K562 (cell line): Measurements from ENCODE around the gene ADAM15. TPM values are rescaled to one million over a fixed set of nuclear protein-coding genes. Genes with fewer than 3 reads are reported as not detected.

ENCODE experiments used
- ATAC-seq: fragments of 200-7000 bp; cut with Tn5 transposase; 3 replicates; pipeline ENCODE4 v1.9.1; 2020; ENCODE audit warnings: moderate library complexity
- BruUV-seq: library from RNA; stranded (reverse); fragments of 400-500 nt; replicated peaks from 2 replicates; lab custom pipeline; 2021; lab: Mats Ljungman, UMichigan
- CTCF ChIA-PET: fragments of 300-600 bp; formaldehyde crosslinking; extraction: SDS; loops from one replicate; lab custom pipeline; 2021; ENCODE audit warnings: low intra/inter-chr PET ratio; lab: Yijun Ruan, JAX
- POLR2A ChIA-PET: fragments of 300-600, 350-650 bp; sonication (Branson Sonifier 250); formaldehyde crosslinking; extraction: SDS; loops from one replicate; lab custom pipeline; 2021; ENCODE audit warnings: antibody characterized with exemption, inconsistent platforms; lab: Yijun Ruan, JAX
- DNase-seq, 4 experiments: peaks; one replicate each; pipeline versions ENCODE4 v3.0.0 to v3.0.0-alpha.2; 2011 to 2018; ENCODE audit warnings: low spot score in 3 of 4, mixed read lengths in 3 of 4; ENCODE audit errors: extremely low read depth in 1 of 4
- FAIRE-seq: peaks from 2 replicates; lab custom pipeline; 2011; peaks lifted over from hg19 to GRCh38; lab: Jason Lieb, UNC
- H2AFZ ChIP-seq: 2 replicates; pipeline ENCODE4 v1.6.0; 2011; ENCODE audit warnings: low read depth, low read length, control low read depth, inconsistent platforms
- H3K27ac ChIP-seq: fragments of 200-600 bp; 3 replicates; pipeline ENCODE4 v1.8.0; 2011; ENCODE audit warnings: low read depth, mild to moderate bottlenecking, control low read depth, inconsistent platforms, low read length, moderate library complexity, mixed read lengths; ENCODE audit errors: extremely low read depth
- H3K27me3 ChIP-seq, 2 experiments: fragments of 300-600 bp in 1 of 2; 2 replicates in 1 of 2; 3 replicates in 1 of 2; pipeline versions ENCODE4 v1.6.0 to v1.8.0; 2011; ENCODE audit warnings: inconsistent platforms in 2 of 2, low read length in 2 of 2, mild to moderate bottlenecking in 1 of 2, mixed read lengths in 1 of 2, moderate library complexity in 1 of 2; ENCODE audit not compliant: control insufficient read depth in 2 of 2, insufficient read depth in 2 of 2
- H3K36me3 ChIP-seq: fragments of 300-600 bp; 3 replicates; pipeline ENCODE4 v1.8.0; 2011; ENCODE audit warnings: mild to moderate bottlenecking, low read length, inconsistent platforms; ENCODE audit not compliant: control insufficient read depth, insufficient read depth
- H3K4me1 ChIP-seq, 2 experiments: fragments of 200-600 bp in 1 of 2; replicated peaks in 1 of 2; 2 replicates in 1 of 2; 3 replicates in 1 of 2; pipeline versions ENCODE4 v1.5.1 to v1.8.0; 2011; ENCODE audit warnings: inconsistent platforms in 2 of 2, low read length in 2 of 2, mild to moderate bottlenecking in 1 of 2, mixed read lengths in 1 of 2, moderate library complexity in 1 of 2; ENCODE audit not compliant: control insufficient read depth in 2 of 2, insufficient read depth in 2 of 2
- H3K4me2 ChIP-seq: 2 replicates; pipeline ENCODE4 v1.6.1; 2011; ENCODE audit warnings: low read length, control low read depth, inconsistent platforms, mixed read lengths; ENCODE audit not compliant: insufficient read depth
- H3K4me3 ChIP-seq: fragments of 200-600 bp; sonication (generic), shearing (Covaris generic); 2 replicates; pipeline ENCODE4 v1.5.1; 2016; ENCODE audit warnings: control low read depth, inconsistent platforms
- H3K79me2 ChIP-seq: fragments of 200-600 bp; 3 replicates; pipeline ENCODE4 v1.8.0; 2011; ENCODE audit warnings: low read length, inconsistent platforms; ENCODE audit not compliant: control insufficient read depth, insufficient read depth
- H3K9ac ChIP-seq, 2 experiments: 2 replicates each; pipeline versions ENCODE4 v1.6.0 to v1.6.1; 2011; ENCODE audit warnings: low read depth in 2 of 2, low read length in 2 of 2, control low read depth in 1 of 2, inconsistent platforms in 1 of 2, mild to moderate bottlenecking in 1 of 2, mixed read lengths in 1 of 2; ENCODE audit not compliant: insufficient read depth in 1 of 2
- H3K9me1 ChIP-seq: one replicate; pipeline ENCODE4 v1.6.0; 2011; ENCODE audit warnings: inconsistent platforms, mild to moderate bottlenecking, low read length, moderate library complexity; ENCODE audit not compliant: control insufficient read depth, insufficient read depth
- H3K9me3 ChIP-seq: replicated peaks from 2 replicates; pipeline ENCODE4 v1.5.1; 2011; ENCODE audit warnings: low read depth, low read length, inconsistent platforms; ENCODE audit not compliant: control insufficient read depth, insufficient read depth
- H4K20me1 ChIP-seq: replicated peaks from 2 replicates; pipeline ENCODE4 v1.6.1; 2011; ENCODE audit warnings: low read length, inconsistent platforms, mixed read lengths; ENCODE audit not compliant: control insufficient read depth, insufficient read depth
- ATF4 ChIP-seq: fragments of 450-650 bp; formaldehyde crosslinking; IDR thresholded peaks from 2 replicates; pipeline ENCODE4 v1.4.0; 2022; ENCODE audit warnings: mild to moderate bottlenecking, moderate library complexity
- CBX2 ChIP-seq: fragments of 200-600 bp; sonication (generic); IDR thresholded peaks from one replicate; pipeline ENCODE4 v1.6.1; 2012; ENCODE audit warnings: mild to moderate bottlenecking, low read length, inconsistent platforms; ENCODE audit not compliant: insufficient read depth, poor library complexity, severe bottlenecking
- HLTF ChIP-seq: fragments of 450-650 bp; IDR thresholded peaks from 2 replicates; pipeline ENCODE4 v1.6.1; 2016
- STAG1 ChIP-seq: sonication (generic); formaldehyde crosslinking; IDR thresholded peaks from 2 replicates; pipeline ENCODE4 v1.5.0; 2020; ENCODE audit warnings: missing genetic modification reagents, borderline replicate concordance
- TBP ChIP-seq: optimal IDR thresholded peaks from 2 replicates; pipeline ENCODE3; 2011; ENCODE audit warnings: low read depth, low read length, improper control_type of control experiment
- WGBS: fragments of 100-300 bp; shearing (Covaris generic); methylation state at CpG from one replicate; pipeline ENCODE4 v1.1.6; 2016; ENCODE audit warnings: low coverage, mixed read lengths; ENCODE audit not compliant: insufficient coverage; ENCODE audit errors: missing lambda C conversion rate; 5-methylcytosine and 5-hydroxymethylcytosine counted together
- in situ Hi-C: fragments of 300-500 bp; cut with MboI; formaldehyde crosslinking; loops from 4 replicates; pipeline ENCODE4 v1.15.0; 2018; ENCODE audit warnings: inconsistent platforms, mixed read lengths
- intact Hi-C: fragments of 100-400 bp; cut with micrococcal nuclease; formaldehyde crosslinking; loops from 2 replicates; pipeline ENCODE4 v1.14.2; 2022
- polyA plus RNA-seq, 8 experiments: library from polyadenylated mRNA; depleted of rRNA in 4 of 8; stranded (reverse) in 5 of 8; unstranded in 3 of 8; fragments of >200 nt; fragmentation: Nextera tagmentation in 2 of 8; fragmentation: Illumina TruSeq in 1 of 8; extraction: Ambion mirVana in 2 of 8; extraction: Trizol in 1 of 8; gene quantifications; 2 replicates each; pipeline versions ENCODE4 v1.2.1 to v1.2.3, GENCODE V29; 2011 to 2014; ENCODE audit warnings: inconsistent platforms in 1 of 8, missing spikeins in 1 of 8
- total RNA-seq, 7 experiments: library from RNA; depleted of rRNA in 6 of 7; stranded (reverse); fragments of >200 nt in 6 of 7; fragmentation: Illumina TruSeq in 2 of 7; extraction: Trizol in 2 of 7; gene quantifications; 2 replicates each; pipeline versions ENCODE4 v1.2.1 to v1.2.3, GENCODE V29; 2011 to 2021; ENCODE audit warnings: low replicate concordance in 1 of 7
- TF ChIP-seq, protein P1 (sequence below): fragments of 250-450 bp; sonication (Bioruptor Pico); IDR thresholded peaks from 2 replicates; pipeline ENCODE4 v1.4.0; 2020; ENCODE audit warnings: mild to moderate bottlenecking, moderate library complexity
- TF ChIP-seq, protein P2 (sequence below), 2 experiments: fragments of 450-650 bp in 1 of 2; sonication (generic) in 1 of 2; formaldehyde crosslinking in 1 of 2; IDR thresholded peaks; 2 replicates each; pipeline versions ENCODE4 v1.7.1 to v1.9.0; 2016 to 2022; ENCODE audit warnings: inconsistent platforms in 1 of 2, mild to moderate bottlenecking in 1 of 2, missing genetic modification reagents in 1 of 2

ADAM15 gene
- total and polyA plus RNA-seq, 9 of the 15 experiments (the other 6 are each of a cell fraction or from before 2014, with no cell fraction given), result 0.69 to 72.3 (median 32.8) TPM

DNA sequence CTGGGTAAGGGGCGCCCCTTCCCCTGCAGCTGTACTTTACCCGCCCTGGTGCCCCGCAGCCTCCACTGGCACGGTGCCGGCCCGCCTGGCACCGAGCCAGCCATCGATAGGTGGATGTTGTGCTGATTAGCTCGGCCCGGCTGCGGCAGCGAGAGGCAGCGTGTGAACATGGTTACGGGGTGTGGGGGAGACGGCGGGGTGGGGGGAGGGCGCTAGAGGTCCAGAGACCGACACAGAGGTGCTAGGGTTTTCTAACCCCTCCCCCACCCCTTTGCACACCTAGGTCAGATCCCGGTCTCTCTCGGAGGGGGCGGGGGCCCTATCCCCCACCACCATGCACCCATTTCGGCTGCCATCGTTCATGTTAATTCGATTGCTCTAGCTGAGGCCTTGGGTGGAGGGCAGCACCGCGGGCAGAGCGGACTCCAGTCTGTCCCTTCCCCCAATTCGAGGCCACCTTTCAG, 19.1 kb downstream of the ADAM15 start:
- Histone ChIP-seq H4K20me1 (no peaks in the 10 kb centered on the region), H3K4me3 (peak overlapping the region; percentile 29; the same call in 1 of the 2 replicates), H3K36me3 (peaks cover 15% of the 10 kb centered on the region; the same call in 1 of the 3 replicates), H3K27ac (peak overlapping the region; percentile 41; the same call in 2 of the 3 replicates), H3K79me2 (no peaks in the 10 kb centered on the region), H3K9me1 (no peaks in the 10 kb centered on the region), H3K4me1 (peaks cover 26 to 49% of the 10 kb centered on the region in 2 experiments), H3K9me3 (no peaks in the 10 kb centered on the region), H2AFZ (peak overlapping the region; percentile 87; the same call in 1 of the 2 replicates), H3K9ac (peak overlapping the region; percentile 48 to 77; a peak in 3 of 4 replicates), H3K27me3 (no peaks in the 10 kb centered on the region), H3K4me2 (peak overlapping the region; percentile 76)
- in situ Hi-C loops (no loop called here), intact Hi-C loops (loop anchor here (2.0 kb wide), 1 partner anchor 15 kb away; no protein-coding TSS in a partner anchor)
- CTCF ChIA-PET, result no interaction called here
- 9% methylated on average over 11 of the region's 28 CpGs for WGBS
- no TSS peak for BruUV-seq
- POLR2A ChIA-PET, result interaction anchor here (0.7 kb wide), 1 partner anchor 21 kb away, joined by 3 read pairs; no protein-coding TSS in a partner anchor
- DNase-seq (peak in 1 of 4 experiments; percentile 34), FAIRE-seq (no peak), ATAC-seq (no peak)
- TF ChIP-seq TBP (no peak), CBX2 (no peak), HLTF (no peak), ATF4 (CRISPR knock-in tag) (no peak), STAG1 (CRISPR knock-in tag) (0 out of 2 replicates have a peak, but pooled peaks have one; percentile 19)
- TF ChIP-seq, protein P1, sequence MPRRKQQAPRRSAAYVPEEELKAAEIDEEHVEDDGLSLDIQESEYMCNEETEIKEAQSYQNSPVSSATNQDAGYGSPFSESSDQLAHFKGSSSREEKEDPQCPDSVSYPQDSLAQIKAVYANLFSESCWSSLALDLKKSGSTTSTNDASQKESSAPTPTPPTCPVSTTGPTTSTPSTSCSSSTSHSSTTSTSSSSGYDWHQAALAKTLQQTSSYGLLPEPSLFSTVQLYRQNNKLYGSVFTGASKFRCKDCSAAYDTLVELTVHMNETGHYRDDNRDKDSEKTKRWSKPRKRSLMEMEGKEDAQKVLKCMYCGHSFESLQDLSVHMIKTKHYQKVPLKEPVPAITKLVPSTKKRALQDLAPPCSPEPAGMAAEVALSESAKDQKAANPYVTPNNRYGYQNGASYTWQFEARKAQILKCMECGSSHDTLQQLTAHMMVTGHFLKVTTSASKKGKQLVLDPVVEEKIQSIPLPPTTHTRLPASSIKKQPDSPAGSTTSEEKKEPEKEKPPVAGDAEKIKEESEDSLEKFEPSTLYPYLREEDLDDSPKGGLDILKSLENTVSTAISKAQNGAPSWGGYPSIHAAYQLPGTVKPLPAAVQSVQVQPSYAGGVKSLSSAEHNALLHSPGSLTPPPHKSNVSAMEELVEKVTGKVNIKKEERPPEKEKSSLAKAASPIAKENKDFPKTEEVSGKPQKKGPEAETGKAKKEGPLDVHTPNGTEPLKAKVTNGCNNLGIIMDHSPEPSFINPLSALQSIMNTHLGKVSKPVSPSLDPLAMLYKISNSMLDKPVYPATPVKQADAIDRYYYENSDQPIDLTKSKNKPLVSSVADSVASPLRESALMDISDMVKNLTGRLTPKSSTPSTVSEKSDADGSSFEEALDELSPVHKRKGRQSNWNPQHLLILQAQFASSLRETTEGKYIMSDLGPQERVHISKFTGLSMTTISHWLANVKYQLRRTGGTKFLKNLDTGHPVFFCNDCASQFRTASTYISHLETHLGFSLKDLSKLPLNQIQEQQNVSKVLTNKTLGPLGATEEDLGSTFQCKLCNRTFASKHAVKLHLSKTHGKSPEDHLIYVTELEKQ (CRISPR knock-in tag), result no peak
- TF ChIP-seq, protein P2, sequence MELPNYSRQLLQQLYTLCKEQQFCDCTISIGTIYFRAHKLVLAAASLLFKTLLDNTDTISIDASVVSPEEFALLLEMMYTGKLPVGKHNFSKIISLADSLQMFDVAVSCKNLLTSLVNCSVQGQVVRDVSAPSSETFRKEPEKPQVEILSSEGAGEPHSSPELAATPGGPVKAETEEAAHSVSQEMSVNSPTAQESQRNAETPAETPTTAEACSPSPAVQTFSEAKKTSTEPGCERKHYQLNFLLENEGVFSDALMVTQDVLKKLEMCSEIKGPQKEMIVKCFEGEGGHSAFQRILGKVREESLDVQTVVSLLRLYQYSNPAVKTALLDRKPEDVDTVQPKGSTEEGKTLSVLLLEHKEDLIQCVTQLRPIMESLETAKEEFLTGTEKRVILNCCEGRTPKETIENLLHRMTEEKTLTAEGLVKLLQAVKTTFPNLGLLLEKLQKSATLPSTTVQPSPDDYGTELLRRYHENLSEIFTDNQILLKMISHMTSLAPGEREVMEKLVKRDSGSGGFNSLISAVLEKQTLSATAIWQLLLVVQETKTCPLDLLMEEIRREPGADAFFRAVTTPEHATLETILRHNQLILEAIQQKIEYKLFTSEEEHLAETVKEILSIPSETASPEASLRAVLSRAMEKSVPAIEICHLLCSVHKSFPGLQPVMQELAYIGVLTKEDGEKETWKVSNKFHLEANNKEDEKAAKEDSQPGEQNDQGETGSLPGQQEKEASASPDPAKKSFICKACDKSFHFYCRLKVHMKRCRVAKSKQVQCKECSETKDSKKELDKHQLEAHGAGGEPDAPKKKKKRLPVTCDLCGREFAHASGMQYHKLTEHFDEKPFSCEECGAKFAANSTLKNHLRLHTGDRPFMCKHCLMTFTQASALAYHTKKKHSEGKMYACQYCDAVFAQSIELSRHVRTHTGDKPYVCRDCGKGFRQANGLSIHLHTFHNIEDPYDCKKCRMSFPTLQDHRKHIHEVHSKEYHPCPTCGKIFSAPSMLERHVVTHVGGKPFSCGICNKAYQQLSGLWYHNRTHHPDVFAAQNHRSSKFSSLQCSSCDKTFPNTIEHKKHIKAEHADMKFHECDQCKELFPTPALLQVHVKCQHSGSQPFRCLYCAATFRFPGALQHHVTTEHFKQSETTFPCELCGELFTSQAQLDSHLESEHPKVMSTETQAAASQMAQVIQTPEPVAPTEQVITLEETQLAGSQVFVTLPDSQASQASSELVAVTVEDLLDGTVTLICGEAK (IDR thresholded peaks at IDR 0.05), result no peak
- TF ChIP-seq, protein P2 (CRISPR knock-in tag; IDR thresholded peaks at IDR 0.05), result no peak
